Endothelial cell of umbilical vein (primary cell): ENCODE measurements around the gene SLF1.

Experiments
- CTCF ChIP-seq, 2 donors: IDR thresholded peaks; 1 replicate in 1 of 2; 2 replicates in 1 of 2; pipeline ENCODE4 v1.5.1; 2011; ENCODE audit warnings: low read length in 2 of 2, mild to moderate bottlenecking in 2 of 2, moderate library complexity in 2 of 2, control low read depth in 1 of 2, inconsistent platforms in 1 of 2, low read depth in 1 of 2; ENCODE audit not compliant: insufficient read depth in 1 of 2; ENCODE audit errors: extremely low read depth in 1 of 2
- EZH2 ChIP-seq: IDR thresholded peaks from 2 replicates; pipeline ENCODE4 v1.6.1; 2012; ENCODE audit warnings: borderline replicate concordance, low read depth, mild to moderate bottlenecking, moderate library complexity, low read length, inconsistent platforms; ENCODE audit not compliant: severe bottlenecking
- FOS ChIP-seq: IDR thresholded peaks from 2 replicates; pipeline ENCODE4 v1.6.1; 2011; ENCODE audit warnings: mild to moderate bottlenecking, low read length, moderate library complexity, borderline replicate concordance; ENCODE audit not compliant: insufficient read depth
- GATA2 ChIP-seq: IDR thresholded peaks from 2 replicates; pipeline ENCODE4 v1.7.0; 2011; ENCODE audit warnings: low read depth, mild to moderate bottlenecking, moderate library complexity, mixed read lengths, low read length; ENCODE audit not compliant: insufficient read length, insufficient read depth
- JUN ChIP-seq: IDR thresholded peaks from 2 replicates; pipeline ENCODE4 v1.6.1; 2011; ENCODE audit warnings: borderline replicate concordance, low read depth; ENCODE audit not compliant: insufficient read length, insufficient read depth
- MAX ChIP-seq: IDR thresholded peaks from 2 replicates; pipeline ENCODE4 v1.6.1; 2011; ENCODE audit not compliant: insufficient read depth, insufficient read length
- MYC ChIP-seq: IDR thresholded peaks from one replicate; pipeline ENCODE4 v1.6.1; 2011; ENCODE audit warnings: mild to moderate bottlenecking, low read depth, low read length
- POLR2A ChIP-seq: IDR thresholded peaks from 2 replicates; pipeline ENCODE4 v1.6.1; 2012; ENCODE audit warnings: low read depth, mild to moderate bottlenecking, control low read depth, low read length
- POLR2AphosphoS5 ChIP-seq: IDR thresholded peaks from 2 replicates; pipeline ENCODE4 v1.6.1; 2012; ENCODE audit warnings: low read depth, mild to moderate bottlenecking, control low read depth, low read length, moderate library complexity; ENCODE audit not compliant: insufficient read depth

GRCh38 chr5:94674490-94675382 is 56.3 kb downstream of the SLF1 start:
- TF ChIP-seq CTCF (IDR thresholded peaks at IDR 0.05; ENCODE audit: extremely low read depth in 1 of 2, insufficient read depth in 1 of 2, low read depth in 1 of 2, low read length in 2 of 2): no peak
- TF ChIP-seq POLR2A: no peak
- no peak for TF ChIP-seq FOS
- TF ChIP-seq JUN: no peak
- TF ChIP-seq POLR2AphosphoS5: no peak
- no peak for TF ChIP-seq EZH2
- TF ChIP-seq MAX: no peak
- TF ChIP-seq GATA2: peak; percentile 28
- no peak for TF ChIP-seq MYC
